Epithelial cell of prostate (primary cell): ENCODE results near the gene PTDSS2.

Experiments used
- DNase-seq: peaks from one replicate; pipeline ENCODE4 v3.0.0-alpha.2; 2011; ENCODE audit warnings: low read depth, low spot score
- H3K27ac ChIP-seq: fragments of 450-650 bp; 2 replicates; pipeline ENCODE4 v1.5.1; 2017; ENCODE audit warnings: mild to moderate bottlenecking

Gene PTDSS2

DNA sequence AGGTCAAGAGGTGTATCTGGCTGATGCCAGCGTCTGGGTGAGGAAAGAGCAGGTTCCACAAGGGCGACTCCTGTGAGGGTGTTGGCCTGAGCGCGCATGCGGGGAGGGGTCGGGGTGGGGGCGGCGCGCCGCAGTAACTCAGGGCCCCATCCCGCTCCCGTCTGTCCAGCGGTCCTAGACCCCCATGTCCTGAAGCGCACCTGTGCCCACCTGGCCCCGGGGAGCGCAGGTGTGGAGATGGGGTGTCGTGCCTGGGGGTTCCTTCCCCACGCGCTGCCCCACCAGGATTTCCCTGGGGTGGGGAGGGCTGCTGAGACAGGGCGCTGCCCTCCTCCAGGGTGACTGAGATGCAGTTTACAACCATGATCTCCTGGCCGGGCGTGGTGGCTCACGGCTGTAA is 36.1 kb downstream of the PTDSS2 start:
- H3K27ac ChIP-seq: no peak overlapping the region
- no peak for DNase-seq

DNA sequence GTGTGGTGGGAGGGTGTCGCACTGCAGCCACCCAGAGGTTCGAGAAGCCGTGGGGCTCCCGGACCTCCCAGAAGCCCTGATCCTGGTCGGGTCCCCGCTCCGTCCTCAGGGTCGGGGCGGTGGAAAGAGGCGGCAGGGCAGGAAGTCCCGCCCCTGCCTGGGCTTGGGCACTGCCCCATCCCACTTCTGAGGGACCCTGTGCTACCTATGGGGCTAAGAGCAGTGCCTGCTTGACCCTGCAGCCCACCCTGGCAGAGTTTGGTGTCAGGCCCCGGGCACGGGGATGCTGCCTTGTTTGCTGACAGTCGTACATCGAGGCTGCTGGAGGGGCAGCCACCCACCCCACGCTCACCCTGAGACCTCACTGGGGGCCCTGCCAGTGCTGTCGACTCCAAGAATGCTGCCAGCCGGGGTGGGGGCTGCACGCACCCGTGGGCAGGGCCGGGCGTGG is 37.5 kb downstream of the PTDSS2 start:
- DNase-seq: no peak
- H3K27ac ChIP-seq: no peak overlapping the region

DNA sequence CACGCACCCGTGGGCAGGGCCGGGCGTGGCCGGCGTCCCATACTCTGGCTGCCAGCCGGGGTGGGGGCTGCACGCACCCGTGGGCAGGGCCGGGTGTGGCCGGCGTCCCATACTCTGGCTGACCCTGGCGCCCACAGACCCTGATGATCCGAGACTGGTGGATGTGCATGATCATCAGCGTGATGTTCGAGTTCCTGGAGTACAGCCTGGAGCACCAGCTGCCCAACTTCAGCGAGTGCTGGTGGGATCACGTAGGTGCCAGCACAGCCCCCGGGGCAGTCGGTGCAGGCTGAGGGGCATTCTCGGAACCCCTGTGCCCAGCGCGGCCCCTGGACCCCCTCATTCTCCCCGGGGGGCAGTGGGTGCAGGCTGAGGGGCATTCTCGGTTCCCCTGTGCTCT is 38.0 kb downstream of the PTDSS2 start:
- no peak overlapping the region for H3K27ac ChIP-seq
- no peak for DNase-seq

DNA sequence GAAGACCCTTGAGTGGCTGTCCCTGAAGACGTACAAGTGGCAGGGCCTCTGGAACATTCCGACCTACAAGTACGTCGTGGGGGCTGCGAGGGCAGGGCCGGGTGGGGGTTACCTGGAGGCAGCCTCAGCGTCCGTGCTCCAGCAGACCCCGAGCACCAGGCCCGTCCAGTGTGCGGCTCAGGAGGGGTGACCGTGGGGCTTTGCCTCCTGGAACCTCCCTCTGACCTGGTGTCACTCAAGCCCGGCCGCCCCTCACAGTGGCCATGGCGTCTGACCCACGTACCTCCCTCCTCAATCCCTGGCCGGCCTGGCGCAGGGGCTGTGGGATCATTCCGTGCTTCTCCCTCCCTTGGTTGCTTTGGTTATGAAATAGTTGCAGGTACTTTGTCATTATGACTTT is 38.5 kb downstream of the PTDSS2 start:
- DNase-seq: no peak
- no peak overlapping the region for H3K27ac ChIP-seq

DNA sequence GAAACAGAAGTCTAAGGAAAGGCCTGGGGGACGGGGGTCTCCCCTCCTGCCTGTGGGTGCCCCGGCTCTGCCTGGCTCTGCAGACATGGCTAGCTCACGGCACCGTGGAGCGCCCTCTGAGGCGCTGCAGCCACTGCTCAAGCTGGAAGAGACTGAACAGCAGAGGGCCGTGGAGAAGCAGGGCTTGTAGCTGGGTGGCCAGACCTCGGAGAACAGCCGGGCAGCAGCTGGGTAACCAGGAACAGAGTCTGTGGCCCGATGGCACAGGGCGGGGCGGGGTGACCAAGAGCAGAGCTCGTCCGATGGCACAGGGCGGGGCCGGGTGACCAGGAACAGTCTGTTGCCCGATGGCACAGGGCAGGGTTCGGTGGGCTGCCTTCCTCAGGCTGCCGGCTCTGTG is 38.9 kb downstream of the PTDSS2 start:
- DNase-seq: no peak
- H3K27ac ChIP-seq: no peak overlapping the region

DNA sequence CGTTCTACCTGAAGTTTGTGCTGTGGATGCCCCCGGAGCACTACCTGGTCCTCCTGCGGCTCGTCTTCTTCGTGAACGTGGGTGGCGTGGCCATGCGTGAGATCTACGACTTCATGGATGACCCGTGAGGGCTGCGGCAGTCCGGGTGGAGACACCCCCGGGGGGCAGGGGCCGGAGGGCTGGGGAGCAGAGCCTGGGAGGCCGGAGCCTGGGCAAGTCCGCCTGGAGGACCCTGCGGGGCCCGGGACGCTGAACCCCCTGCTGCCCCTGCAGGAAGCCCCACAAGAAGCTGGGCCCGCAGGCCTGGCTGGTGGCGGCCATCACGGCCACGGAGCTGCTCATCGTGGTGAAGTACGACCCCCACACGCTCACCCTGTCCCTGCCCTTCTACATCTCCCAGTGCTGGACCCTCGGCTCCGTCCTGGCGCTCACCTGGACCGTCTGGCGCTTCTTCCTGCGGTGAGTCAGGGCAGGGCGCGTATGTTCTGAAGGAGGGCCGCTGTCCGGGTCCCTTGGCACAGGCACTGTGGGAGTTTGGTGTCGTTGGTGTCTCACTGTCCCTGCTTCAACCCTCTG is 39.6 kb downstream of the PTDSS2 start:
- no peak for DNase-seq
- H3K27ac ChIP-seq: no peak overlapping the region

DNA sequence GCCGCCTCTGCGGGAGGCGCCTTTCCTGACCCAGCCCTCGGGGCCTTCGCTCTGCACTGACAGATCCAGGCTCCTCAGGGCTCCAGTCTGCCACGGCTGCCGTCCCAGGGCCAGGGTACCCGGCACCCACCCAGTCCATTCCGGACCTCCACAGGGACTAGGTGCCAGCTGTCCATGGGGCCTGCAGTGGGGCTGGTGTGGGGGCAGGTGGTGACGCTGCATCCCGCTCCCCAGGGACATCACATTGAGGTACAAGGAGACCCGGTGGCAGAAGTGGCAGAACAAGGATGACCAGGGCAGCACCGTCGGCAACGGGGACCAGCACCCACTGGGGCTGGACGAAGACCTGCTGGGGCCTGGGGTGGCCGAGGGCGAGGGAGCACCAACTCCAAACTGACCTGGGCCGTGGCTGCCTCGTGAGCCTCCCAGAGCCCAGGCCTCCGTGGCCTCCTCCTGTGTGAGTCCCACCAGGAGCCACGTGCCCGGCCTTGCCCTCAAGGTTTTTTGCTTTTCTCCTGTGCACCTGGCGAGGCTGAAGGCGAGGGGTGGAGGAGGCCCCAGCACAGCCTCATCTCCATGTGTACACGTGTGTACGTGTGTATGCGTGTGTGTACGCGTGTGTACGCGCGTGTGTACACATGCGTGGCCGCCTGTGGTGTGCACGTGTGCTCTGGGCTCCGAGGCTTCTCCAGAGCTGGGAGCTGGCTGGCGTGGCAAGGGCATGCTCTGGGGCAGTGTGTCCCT is 40.3 kb downstream of the PTDSS2 start:
- DNase-seq: no peak
- H3K27ac ChIP-seq: no peak overlapping the region

DNA sequence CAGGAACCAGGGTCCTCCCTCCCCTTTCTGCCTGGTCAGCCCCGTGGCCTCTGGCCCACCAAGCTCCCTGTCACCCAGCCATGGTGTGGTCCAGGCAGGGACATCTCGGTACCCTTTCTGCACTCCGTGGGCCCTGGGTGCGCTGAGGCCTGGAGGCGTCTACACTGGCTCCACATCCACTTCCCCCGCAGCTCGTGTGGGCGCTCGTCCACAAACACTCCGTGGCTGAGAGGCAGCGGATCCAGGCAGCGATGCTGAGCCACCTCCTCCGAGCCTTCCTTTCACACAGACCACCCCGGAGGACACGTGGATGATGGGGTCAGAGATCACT is 40.8 kb downstream of the PTDSS2 start:
- no peak for DNase-seq
- no peak overlapping the region for H3K27ac ChIP-seq

DNA sequence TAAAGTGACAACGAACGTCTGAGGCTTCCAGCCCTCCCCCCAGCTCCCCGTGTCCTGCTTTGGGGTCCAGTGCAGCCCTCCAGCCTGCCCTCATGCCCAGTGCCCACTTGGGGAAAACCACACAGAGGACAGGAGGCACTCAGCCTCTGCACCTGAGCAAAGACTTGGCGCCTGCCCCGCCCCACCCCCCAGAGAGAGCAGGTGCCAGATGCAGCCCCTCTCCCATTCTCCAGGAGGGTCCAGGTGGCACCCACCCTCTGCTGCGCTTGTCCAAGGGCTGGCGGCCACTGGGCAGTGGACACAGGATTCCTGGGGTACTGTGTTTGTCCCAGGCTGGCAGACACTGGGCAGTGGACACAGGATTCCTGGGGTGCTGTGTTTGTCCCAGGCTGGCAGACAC is 41.3 kb downstream of the PTDSS2 start:
- H3K27ac ChIP-seq: no peak overlapping the region

DNA sequence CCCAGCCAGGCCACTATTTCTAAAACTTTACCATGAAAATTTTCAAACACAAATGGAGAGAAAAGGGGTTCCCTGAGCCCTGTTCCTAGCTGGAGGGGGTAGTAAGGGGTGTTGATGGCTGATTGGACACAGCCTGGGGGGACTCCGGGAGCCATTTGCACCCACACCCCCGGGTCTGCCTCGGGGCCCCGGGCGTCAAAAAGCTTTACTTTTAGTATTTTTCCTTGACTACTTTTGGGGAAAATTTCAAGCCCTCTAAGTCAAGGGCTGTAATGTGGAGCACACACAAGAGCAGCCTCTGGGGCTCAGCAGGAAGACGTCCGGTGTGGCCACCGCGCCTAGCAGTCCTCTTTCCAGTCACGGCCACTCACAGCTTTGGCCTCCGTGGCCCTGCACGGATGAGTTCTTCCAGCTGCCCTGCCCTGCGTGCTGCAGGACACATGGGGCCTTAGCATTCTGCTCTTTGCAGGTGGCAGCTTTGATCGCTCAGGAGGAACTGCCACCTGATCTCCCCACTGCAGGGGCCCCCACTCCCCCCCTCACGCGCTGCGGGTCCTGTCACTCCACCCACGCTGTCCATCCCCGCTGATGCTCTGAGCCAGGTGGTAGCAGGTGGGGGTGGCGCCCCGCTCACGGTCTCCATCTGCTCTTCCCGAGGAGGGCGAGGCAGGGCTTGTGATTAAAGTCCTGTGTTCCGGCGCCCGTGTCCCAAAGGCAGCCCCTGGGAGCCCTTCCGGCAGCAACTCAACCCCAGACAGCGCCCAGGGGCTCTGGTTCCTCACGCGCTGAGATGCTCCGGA is 42.5 kb downstream of the PTDSS2 start:
- DNase-seq: no peak
- H3K27ac ChIP-seq: no peak overlapping the region

More for the DNA sequence above, 41.3 kb downstream of the PTDSS2 start:
- no peak for DNase-seq

DNA sequence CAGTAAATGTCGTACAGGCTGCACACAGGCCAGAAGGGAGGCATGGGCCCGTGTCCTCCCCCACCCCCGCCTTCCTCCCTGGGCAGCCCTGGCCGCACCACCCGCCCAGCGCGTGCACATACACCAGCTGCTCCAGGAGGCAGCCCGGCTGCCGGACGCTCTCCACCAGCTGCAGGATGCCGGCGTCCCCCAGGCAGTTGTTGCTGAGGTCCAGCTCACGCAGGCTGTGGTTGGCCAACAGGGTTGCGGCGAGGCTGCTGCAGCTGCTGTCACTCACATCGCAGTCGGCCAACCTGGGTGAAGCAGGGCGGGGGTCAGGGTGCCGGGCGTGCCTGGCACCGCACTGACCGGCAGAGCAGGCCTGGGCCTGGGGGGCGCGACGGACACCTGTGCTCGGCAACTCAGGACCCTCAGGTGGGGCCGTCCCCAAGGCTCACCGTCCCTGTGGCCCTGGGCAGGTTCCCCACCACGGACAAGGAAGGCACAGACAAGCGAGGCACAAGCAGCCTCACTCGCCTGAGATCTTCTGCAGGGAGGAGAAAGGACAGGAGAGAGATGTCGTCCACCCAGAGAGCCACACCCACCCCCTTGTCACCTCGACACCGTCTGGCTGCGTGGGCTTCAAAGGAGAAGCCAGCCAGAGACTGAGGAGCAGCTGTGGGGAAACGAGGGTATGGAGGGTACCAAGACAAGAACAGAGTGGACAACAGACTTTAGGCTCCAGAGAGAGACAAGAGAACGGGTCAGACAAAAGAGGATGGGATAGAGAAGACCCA is 44.9 kb downstream of the PTDSS2 start:
- DNase-seq: no peak
- no peak overlapping the region for H3K27ac ChIP-seq

DNA sequence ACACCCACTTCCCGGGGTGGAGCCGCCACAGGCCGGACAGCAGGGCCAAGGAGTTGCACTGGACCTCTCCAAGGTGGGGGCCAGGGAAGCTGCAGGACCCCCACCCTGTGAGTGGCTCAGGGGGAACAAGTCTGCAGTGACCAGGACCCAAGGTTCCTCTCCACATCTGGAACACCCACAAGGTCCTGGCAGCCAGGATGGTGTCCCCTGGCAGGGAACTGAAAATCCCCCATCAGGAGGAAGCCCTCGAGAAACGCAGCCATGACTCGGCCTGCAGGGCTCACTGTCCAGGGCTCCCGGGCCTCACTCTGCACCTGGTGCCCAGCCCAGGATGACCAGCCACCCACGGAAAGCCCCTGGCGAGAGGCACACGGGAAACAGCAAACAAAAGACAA is 45.5 kb downstream of the PTDSS2 start:
- no peak for DNase-seq
- H3K27ac ChIP-seq: no peak overlapping the region

DNA sequence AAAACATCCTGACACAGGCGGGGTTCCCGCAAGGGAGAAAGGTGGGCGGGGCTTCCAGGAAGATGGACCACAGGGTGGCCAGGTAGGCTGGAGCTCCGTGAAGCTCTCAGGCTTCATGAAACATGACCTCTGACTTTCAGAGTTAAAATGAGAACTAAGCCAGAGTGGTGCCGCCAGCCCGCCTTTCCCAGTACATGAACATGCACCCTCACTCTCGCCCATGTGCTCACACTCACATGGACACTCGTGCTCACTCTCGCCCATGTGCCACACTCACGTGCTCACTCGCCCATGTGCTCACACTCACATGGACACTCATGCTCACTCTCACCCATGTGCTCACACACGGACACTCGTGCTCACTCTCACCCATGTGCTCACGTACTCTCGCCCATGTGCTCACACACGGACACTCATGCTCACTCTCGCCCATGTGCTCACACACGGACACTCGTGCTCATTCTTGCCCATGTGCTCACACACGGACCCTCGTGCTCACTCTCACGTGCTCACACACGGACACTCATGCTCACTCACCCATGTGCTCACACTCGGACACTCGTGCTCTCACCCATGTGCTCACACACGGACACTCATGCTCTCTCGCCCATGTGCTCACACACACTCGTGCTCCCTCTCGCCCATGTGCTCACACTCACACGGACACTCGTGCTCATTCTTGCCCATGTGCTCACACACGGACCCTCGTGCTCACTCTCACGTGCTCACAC is 46.9 kb downstream of the PTDSS2 start:
- no peak overlapping the region for H3K27ac ChIP-seq
- DNase-seq: no peak

DNA sequence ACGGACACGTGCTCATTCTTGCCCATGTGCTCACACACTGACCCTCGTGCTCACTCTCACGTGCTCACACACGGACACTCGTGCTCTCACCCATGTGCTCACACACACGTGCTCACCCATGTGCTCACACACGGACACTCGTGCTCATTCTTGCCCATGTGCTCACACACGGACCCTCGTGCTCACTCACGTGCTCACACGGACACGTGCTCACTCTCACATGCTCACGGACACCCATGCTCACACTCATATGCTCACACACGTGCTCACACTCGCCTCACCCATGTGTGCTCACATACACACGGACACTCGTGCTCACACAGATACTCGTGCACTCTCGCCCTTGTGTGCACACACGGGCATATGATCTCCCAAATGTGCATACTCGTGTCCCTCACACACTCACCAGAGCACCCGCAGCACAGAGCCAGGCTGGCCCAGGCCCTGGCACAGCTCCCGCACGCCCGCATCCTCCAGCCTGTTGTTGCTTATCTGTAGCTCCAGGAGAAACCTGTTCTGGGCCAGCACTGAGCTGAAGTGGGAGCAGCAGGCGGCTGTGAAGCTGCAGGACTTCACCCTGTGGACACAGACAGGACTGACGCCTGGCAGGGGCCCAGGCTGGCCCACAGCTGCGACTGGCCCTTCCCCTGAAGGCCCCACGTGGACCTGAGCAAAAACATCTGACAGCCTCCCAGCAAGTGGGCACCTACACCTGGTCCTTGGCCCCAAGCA is 47.7 kb downstream of the PTDSS2 start:
- no peak for DNase-seq
- H3K27ac ChIP-seq: no peak overlapping the region

DNA sequence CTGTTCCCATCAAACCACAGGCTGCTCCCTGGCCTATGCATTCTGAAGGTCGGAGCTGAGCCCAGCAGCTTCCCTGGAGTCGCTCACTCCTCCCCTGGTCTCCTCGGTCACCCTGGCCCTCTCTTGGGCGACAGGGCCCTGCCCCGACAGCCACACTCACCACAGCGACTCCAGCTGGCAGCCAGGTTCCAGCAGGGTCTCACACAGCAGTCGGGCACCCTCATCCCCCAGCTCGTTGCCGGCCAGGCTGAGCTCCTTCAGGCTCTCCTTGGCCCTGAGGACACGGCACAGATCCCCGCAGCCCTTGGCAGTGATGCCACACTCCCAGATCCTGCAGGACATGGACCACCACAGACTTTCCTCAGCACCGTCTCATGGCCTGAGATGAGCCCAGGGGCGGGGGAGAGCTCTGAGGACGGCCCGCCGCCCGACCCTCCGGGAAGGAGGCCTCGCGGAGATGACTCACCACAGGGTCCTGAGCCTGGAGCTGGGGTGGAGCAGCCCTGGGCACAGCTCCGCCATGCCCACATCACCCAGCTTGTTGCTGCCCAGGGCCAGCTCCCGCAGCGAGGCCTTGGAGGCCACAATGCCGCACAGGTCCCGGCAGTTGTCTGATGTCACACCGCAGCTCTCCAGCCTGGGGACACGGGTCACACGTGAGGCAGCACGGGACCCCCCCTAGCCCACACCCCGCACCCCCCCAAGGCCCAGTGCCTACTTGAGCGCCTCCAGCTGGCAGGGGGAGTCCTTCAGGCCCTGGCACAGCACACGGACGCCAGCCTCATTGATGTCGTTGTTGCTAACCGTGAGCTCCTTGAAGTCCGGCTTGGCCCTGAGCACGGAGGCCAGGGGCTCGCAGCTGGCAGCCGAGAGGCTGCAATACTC is 48.5 kb downstream of the PTDSS2 start:
- H3K27ac ChIP-seq: no peak overlapping the region
- DNase-seq: no peak

DNA sequence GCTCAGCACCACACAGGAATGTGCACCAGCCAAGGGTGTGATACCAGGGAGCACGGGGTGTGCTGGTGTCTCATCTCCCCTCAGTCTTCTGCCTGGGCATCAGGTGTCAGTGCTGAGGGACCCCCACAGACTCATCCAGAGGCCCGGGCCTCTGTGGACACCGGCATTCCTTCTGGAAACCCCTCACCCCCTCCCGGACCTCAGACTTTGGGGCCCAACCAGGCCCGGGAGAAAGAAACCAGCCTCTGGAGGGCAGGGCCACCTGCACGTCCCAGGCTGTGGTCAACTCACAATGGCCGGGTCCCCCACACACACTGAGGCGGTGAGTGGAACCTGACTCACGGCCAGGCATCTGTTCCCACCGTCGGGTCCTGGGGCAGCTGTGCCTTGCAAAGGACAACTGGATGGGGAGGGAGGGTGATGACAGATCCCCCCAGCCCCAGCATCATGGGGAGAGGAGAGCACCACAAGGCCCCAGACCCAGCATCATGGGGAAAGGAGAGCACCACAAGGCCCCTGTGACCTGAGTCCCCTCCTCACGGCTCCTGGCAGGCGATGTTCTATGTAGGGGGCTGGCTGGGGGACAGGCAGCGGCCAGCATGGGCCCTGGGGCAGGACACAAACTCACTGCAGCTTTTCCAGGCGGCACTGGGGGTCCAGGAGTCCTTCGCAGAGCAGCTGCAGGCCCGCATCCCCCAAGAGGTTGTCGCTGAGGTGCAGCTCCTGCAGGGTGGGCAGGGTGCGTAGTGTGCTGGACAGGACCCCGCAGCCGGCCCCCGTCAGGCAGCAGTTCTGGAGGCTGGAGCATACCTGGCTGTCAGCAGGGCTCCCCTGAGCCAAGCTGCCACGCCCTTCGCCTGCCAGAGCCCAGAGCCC is 49.4 kb downstream of the PTDSS2 start:
- no peak overlapping the region for H3K27ac ChIP-seq
- DNase-seq: no peak

DNA sequence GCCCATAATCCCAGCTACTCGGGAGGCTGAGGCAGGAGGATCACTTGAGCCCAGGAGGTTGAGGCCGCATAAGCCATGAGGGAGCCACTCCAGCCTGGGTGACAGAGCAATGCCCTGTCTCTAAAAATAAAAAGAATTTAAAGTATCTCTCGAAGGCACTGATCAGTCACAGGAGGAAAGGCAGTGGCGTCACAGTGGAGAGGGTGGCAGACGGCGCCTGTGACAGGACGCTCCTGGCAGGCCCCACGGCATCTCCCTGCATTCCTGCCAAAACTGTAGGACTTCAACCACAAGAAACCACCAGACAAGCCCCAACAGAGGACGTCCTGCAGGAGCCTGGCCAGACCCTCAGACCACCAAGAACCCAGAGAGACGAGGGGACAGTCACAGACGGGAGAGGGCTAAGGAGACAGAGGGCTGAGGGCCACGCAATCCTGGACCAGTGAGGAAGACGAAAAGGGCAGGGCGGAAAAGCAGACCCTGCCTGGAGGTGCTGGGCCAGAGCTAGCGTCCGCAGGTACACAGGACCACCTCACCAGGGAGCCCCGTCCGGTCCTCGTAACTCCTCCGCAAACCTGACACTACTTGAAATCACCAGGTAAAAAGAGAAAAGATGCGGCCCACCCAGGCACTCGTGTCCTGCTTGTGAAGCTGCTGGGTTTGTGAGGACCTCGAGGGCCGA is 51.1 kb downstream of the PTDSS2 start:
- DNase-seq: no peak
- H3K27ac ChIP-seq: no peak overlapping the region
